Measurements from ENCODE around the gene DMPK.

DMPK gene

DNA sequence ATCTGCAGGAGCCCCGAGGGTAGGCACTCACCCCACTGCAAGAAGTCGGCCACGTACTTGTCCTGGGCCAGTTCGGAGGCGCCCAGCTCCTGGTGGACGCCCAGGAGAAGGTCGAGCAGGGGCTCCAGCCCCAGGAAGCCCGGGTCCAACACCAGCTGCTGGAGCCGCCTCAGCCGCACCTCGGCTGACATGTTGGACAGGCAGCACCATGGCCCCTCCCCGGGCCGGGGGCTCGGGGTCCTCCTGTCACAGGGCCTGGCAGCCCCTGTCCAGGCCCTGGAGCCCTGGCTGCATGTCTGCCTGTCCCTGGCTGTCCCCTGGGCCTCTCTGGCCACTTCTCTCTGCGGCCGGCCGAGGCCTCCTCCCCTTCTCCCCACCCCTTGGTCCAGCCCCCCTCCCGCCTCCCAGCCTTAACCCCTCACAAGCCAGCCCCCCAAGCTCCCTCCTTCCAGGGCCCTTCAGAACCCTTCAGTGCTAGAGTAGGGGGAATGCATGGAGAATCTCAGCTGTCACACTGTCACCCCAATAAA, at the start of gene DMPK:
Gene DMPK (minus strand): TSS at position 329 of the 530 bp plus-strand sequence. CDS start 138 bp downstream, at position 191.
- no peak for DNase-seq (ENCODE audit: low read depth in 2 of 2)

GRCh38 chr19:45828945-45829344, 46.7 kb upstream of the DMPK start:
- DNase-seq (ENCODE audit: low read depth in 2 of 2), result no peak

GRCh38 chr19:45828523-45828922, 46.2 kb upstream of the DMPK start:
- no peak for DNase-seq (ENCODE audit: low read depth in 2 of 2)

- DNase-seq (ENCODE audit: low read depth in 2 of 2), result no peak
Measured at GRCh38 chr19:45827459-45828093, 45.3 kb upstream of the DMPK start.

DNA sequence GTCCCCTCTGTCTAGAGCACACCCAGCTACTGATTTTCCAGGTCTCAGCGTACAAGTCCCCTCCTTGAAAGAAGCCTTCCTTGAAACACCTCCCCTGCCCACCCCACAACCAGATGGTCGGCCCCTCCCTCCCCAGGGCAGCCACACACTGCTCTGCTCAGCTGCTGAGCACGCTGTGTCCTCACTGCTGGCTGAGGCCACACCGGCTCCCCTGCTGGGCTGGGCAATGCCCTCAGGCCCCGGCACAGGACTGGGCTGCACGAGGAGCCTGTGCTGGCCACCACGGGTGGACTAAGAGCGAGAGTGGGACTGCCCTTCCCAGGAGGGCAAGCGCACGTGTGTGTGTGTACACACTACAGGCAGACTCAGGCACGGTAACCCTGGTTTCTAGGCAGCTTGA, 44.6 kb upstream of the DMPK start:
- DNase-seq (ENCODE audit: low read depth in 2 of 2), result no peak

GRCh38 chr19:45825917-45826893, 43.9 kb upstream of the DMPK start:
- no peak for DNase-seq (ENCODE audit: low read depth in 2 of 2)

DNA sequence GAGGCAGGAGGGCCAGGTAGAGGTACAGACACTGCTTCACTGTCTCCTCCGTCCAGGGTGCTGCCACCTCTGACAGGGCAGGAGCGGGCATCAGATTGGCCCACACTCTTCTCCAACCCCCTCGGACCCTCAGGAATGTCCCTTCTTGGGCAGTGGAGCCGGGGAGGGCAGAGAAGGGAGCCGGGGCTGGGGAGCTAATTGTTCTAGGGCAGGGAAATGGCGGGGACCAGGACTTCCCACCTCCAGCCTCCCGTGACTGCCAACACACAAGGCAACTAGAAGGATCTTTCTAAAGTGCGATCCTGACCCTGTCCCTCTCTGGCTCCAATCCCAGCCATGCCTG, 42.9 kb upstream of the DMPK start:
- DNase-seq (ENCODE audit: low read depth in 2 of 2), result no peak

GRCh38 chr19:45824531-45825262, 42.4 kb upstream of the DMPK start:
- DNase-seq (ENCODE audit: low read depth in 2 of 2), result no peak

DNA sequence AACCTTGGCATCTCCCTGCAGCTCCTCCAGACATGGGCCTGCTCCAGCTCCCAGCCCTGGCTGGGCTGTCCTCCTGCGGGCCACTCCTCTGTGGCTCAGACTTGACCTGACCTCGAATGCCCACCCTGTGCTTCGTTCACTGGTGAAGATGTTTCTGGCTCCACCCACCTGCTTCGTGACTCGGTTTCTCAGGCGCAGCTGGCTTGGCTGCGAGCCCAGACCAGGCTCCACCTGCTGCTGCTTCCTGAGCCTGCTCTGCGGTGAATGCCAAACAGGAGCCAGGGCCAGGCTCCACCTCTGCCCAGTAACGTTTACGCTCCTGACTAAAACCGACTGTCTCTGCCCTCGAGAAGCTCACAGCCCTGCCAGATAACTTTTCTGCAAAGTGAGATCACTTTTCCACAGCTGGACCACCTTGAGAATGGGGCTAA, 41.8 kb upstream of the DMPK start:
- DNase-seq (ENCODE audit: low read depth in 2 of 2), result no peak

- DNase-seq (ENCODE audit: low read depth in 2 of 2), result no peak
Measured at GRCh38 chr19:45823182-45823581, 40.9 kb upstream of the DMPK start.

DNA sequence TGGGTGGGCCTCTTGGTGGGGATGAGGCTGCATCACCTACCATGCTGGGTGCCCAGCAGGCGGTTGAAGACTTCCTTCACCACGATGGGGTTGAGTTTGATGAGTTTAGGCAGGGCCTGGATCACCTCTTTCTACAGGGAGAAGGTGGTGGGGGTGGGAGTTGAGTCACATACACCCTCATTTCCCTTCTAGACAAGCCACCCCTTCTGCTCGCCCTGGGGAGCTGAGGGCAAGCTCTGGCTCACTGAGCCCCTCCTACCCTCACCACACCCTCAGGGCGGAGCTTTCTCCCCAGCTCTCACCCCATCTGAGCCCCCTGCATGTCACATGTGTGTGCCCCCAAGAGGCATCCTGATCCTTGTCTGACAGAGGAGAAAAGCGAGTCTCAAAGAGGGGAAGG, 40.4 kb upstream of the DMPK start:
- no peak for DNase-seq (ENCODE audit: low read depth in 2 of 2)

DNA sequence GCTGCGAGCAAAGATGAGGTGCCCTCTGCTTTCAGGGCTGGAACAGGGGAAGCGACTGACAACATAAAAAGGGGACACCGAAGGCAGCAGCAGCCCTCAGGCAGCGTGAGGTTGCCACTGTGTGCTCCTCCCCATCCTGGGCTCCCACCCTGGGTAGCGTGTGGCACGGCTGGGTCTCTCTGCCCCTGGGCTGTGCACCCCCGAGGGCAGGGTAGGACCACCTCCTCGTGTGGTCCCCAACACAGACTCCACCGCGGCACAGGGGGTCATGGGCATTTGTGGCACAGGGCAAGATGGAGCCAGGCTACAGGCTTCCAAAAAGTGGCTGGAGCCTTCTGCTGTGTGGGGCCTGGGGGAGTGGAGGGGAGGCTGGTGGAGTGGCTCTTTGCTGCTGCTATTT, 39.3 kb upstream of the DMPK start:
- no peak for DNase-seq (ENCODE audit: low read depth in 2 of 2)

- DNase-seq (ENCODE audit: low read depth in 2 of 2), result no peak
Measured at GRCh38 chr19:45821103-45821521, 38.8 kb upstream of the DMPK start.

GRCh38 chr19:45820413-45821102, 38.3 kb upstream of the DMPK start:
- DNase-seq (ENCODE audit: low read depth in 2 of 2), result no peak

DNA sequence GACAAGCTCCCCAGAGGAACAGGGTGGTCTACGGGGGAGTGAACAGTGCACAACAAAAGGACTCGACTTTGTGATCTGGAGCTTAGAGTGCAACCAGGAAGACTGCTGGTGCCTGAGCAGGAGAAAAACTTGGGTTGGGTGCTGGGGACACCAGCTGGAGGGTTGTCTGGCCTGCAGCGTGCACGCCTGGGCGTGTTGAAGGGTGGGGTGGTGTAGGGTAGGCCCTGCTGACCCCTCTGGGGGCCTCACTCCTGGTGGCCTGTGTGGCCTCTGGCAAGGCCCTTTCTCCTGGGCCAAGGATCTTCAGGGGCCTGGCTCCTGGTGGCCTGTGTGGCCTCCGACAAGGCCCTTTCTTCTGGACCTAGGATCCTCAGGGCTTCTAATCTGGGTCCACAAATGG, 37.5 kb upstream of the DMPK start:
- no peak for DNase-seq (ENCODE audit: low read depth in 2 of 2)

DNA sequence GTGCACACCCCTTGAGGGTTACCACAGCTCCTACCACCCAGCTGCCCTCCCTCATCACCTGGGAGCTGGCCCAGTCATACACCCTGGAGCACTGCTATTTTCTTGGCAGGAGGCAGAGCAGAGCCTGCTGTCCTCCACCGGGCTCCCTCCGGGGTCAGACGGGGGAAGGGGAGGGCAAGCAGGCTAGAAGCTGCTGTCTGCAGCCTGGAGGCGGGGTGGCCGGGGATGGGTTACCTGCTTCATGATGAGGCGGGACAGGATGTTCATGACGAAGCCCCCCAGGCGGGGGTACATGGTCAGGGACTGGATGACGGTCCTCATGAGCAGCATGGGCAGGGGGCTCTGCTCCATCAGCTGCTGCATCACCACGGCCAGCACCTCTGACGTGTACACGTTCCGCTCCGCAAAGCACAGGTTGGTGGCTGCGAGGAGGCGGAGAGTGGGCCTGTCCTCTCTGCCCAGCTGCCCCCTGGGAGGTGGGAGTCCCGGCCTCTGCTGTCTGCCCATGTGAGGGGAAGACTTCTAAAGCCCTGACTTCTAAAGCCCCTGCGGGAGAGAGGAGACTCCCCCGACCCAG, 35.5 kb upstream of the DMPK start:
- DNase-seq (ENCODE audit: low read depth in 2 of 2), result no peak

DNA sequence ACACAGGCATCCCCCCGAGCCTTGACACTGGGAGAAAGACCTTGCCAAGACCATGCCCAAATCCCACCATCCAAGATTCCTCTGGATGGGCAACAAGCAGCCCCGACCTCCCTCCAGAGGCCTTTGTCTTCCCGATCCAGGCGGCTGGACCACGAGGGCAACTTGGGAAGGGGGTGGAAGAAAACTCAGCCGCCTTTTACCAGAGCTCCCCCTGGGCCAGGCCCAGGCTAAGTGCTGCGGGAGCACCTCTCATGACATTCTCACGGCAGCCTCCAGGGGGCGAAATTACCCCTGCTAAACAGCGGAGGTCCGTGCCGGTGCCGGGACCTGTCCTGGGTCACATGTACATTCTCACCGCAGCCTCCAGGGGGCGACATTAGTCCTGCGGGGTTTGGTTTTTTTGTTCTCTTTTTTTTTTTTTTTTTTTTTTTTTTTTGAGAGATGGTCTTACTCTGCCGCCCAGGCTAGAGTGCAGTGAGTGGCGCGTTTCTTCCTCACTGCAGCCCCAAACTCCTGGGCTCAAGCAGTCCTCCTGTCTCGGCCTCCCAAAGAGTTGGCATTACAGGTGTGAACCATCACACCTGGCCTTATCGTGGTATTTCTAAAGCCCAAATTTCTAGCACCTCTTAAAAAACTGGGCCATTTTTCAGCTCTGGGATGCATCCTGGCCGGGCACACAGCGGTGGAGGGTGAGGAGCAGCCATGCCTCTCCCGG, 34.9 kb upstream of the DMPK start:
- peak; percentile 90 to 92 for DNase-seq (ENCODE audit: low read depth in 2 of 2)

GRCh38 chr19:45816236-45817009, 34.1 kb upstream of the DMPK start:
- no peak for DNase-seq (ENCODE audit: low read depth in 2 of 2)

- DNase-seq (ENCODE audit: low read depth in 2 of 2), result no peak
Measured at GRCh38 chr19:45815481-45816216, 33.4 kb upstream of the DMPK start.
